Sigmoid colon (tissue), 7 donors: ENCODE measurements around the gene PPFIA4. TPM values are rescaled to one million over a fixed set of nuclear protein-coding genes. Genes with fewer than 3 reads are reported as not detected.

Source experiments
- DNase-seq: peaks from one replicate; pipeline ENCODE4 v3.0.0-alpha.2; 2019
- H3K27ac ChIP-seq, 4 donors: fragments of 200-600 bp; sonication (generic); one replicate each; pipeline ENCODE4 v1.5.1; 2016 to 2019; ENCODE audit warnings: mild to moderate bottlenecking in 1 of 4
- H3K27me3 ChIP-seq, 3 donors: fragments of 200-600 bp; sonication (generic); one replicate each; pipeline ENCODE4 v1.5.1; 2019; ENCODE audit warnings: mild to moderate bottlenecking in 1 of 3
- H3K36me3 ChIP-seq, 4 donors: fragments of 200-600 bp; sonication (generic); one replicate each; pipeline ENCODE4 v1.5.1; 2016 to 2019
- H3K4me1 ChIP-seq, 4 donors: fragments of 200-600 bp; sonication (generic); one replicate each; pipeline ENCODE4 v1.5.1; 2017 to 2019
- H3K4me3 ChIP-seq, 4 donors: fragments of 200-600 bp; sonication (generic); one replicate each; pipeline ENCODE4 v1.5.1; 2017 to 2019; ENCODE audit warnings: mild to moderate bottlenecking in 2 of 4, moderate library complexity in 1 of 4
- H3K9me3 ChIP-seq, 4 donors: fragments of 200-600 bp in 3 of 4; sonication (generic) in 3 of 4; one replicate each; pipeline versions ENCODE4 v1.5.1 to v1.6.1; 2013 to 2019
- EP300 ChIP-seq, 4 donors: sonication (generic); formaldehyde crosslinking; IDR thresholded peaks; one replicate each; pipeline ENCODE4 v1.6.1; 2017; ENCODE audit warnings: antibody characterized with exemption in 4 of 4
- POLR2A ChIP-seq, 2 donors: fragments of 450-650 bp; IDR thresholded peaks; one replicate each; pipeline ENCODE4 v1.6.1; 2016; ENCODE audit warnings: antibody characterized with exemption in 2 of 2, mild to moderate bottlenecking in 2 of 2, moderate library complexity in 2 of 2
- POLR2AphosphoS5 ChIP-seq, 4 donors: sonication (generic); formaldehyde crosslinking; IDR thresholded peaks; one replicate each; pipeline ENCODE4 v1.6.1; 2017; ENCODE audit warnings: antibody characterized with exemption in 4 of 4
- WGBS, 2 donors: extraction: QIAGEN DNeasy Blood & Tissue Kit; methylation state at CpG; one replicate each; pipeline ENCODE4 v1.1.7; 2013; 5-methylcytosine and 5-hydroxymethylcytosine counted together
- intact Hi-C: fragments of 100-400 bp; cut with DNase I; formaldehyde crosslinking; loops from one replicate; pipeline ENCODE4 v1.15.1; 2023
- polyA plus RNA-seq, 3 donors: library from polyadenylated mRNA; stranded (reverse); fragments of 200-250 nt; gene quantifications; one replicate each; pipeline ENCODE4 v1.2.3, GENCODE V29; 2013
- total RNA-seq, 4 donors: library from RNA; depleted of rRNA; stranded (reverse); fragments of >200 nt; gene quantifications; one replicate each; pipeline ENCODE4 v1.1.0, GENCODE V29; 2016
- TF ChIP-seq, protein P1 (sequence below), 4 experiments: fragments of 450-650 bp in 3 of 4; fragments of 200-600 bp in 1 of 4; IDR thresholded peaks; one replicate each; pipeline ENCODE4 v1.5.1; 2016 to 2019; ENCODE audit warnings: antibody characterized with exemption in 4 of 4, mild to moderate bottlenecking in 3 of 4, moderate library complexity in 2 of 4
- donor health status: healthy with polysubstance abuse.
- donor health status: Bipolar disorder and iron deficiency.
- donor health status: healthy.

The PPFIA4 gene
- total and polyA plus RNA-seq, 7 donors = 0.52 to 15.0 (median 1.4) TPM; not detected in 2

DNA sequence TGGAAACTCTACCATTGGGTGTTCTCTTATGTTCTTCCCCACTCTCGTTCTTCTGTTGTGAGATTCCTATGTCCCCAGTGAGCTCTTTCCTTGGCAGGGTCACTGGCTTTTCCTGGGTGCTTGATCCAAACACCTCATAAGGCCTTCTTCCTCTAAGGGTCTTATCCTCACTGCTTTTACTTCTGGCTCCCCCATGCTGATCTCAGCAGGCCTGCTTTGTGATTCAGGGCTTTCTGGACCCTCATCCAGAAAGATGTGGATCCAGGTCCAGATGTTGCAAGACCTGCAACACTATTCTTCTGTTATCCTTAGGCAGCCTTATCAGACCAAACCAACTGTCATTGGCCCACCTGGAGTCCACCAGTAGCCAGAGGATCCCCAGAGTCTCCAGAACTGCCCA, 70.7 kb downstream of the PPFIA4 start:
- WGBS, 2 donors = 73 to 81% methylated on average over 1 of the region's 1 CpG
- Histone ChIP-seq H3K36me3 (no peaks in the 10 kb centered on the region), H3K4me1 (no peaks in the 10 kb centered on the region)

DNA sequence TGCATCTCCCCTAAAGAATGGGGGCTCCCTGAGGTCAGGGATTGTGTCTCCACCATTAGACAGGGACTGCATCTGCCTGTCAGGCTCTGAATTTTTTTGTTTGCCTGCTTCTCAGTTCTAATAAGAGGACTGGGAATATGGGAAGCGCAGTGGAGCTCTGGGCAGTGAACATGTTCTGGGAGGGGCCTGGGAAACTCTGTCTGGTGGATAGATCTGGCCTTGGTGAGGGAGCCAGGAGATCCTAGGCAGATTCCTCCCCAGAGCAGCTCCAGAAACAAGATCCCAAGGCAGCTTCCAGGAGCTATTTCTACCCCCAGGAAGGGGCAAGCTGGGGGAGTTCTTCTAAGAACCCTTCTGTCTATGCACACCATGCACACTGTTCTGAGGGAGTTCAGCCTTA, 72.2 kb downstream of the PPFIA4 start:
- TF ChIP-seq EP300 (IDR thresholded peaks at IDR 0.05) = no peak
- TF ChIP-seq, protein P1, sequence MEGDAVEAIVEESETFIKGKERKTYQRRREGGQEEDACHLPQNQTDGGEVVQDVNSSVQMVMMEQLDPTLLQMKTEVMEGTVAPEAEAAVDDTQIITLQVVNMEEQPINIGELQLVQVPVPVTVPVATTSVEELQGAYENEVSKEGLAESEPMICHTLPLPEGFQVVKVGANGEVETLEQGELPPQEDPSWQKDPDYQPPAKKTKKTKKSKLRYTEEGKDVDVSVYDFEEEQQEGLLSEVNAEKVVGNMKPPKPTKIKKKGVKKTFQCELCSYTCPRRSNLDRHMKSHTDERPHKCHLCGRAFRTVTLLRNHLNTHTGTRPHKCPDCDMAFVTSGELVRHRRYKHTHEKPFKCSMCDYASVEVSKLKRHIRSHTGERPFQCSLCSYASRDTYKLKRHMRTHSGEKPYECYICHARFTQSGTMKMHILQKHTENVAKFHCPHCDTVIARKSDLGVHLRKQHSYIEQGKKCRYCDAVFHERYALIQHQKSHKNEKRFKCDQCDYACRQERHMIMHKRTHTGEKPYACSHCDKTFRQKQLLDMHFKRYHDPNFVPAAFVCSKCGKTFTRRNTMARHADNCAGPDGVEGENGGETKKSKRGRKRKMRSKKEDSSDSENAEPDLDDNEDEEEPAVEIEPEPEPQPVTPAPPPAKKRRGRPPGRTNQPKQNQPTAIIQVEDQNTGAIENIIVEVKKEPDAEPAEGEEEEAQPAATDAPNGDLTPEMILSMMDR (IDR thresholded peaks at IDR 0.05) = no peak
- TF ChIP-seq POLR2AphosphoS5 (IDR thresholded peaks at IDR 0.05) = no peak
- no peak for TF ChIP-seq POLR2A (IDR thresholded peaks at IDR 0.05)

More for the DNA sequence above, 70.7 kb downstream of the PPFIA4 start:
- H3K9me3 ChIP-seq = peaks cover 0 to 14% (median 7%) of the 10 kb centered on the region in 4 donors
- no peaks in the 10 kb centered on the region for H3K27me3 ChIP-seq
- TF ChIP-seq POLR2A (IDR thresholded peaks at IDR 0.05) (no peak), POLR2AphosphoS5 (IDR thresholded peaks at IDR 0.05) (no peak), EP300 (IDR thresholded peaks at IDR 0.05) (no peak)
- TF ChIP-seq, protein P1 (IDR thresholded peaks at IDR 0.05) = no peak
- H3K27ac ChIP-seq = no peak overlapping the region
- intact Hi-C loops = no loop called here
- no peak overlapping the region for H3K4me3 ChIP-seq
- no peak for DNase-seq

DNA sequence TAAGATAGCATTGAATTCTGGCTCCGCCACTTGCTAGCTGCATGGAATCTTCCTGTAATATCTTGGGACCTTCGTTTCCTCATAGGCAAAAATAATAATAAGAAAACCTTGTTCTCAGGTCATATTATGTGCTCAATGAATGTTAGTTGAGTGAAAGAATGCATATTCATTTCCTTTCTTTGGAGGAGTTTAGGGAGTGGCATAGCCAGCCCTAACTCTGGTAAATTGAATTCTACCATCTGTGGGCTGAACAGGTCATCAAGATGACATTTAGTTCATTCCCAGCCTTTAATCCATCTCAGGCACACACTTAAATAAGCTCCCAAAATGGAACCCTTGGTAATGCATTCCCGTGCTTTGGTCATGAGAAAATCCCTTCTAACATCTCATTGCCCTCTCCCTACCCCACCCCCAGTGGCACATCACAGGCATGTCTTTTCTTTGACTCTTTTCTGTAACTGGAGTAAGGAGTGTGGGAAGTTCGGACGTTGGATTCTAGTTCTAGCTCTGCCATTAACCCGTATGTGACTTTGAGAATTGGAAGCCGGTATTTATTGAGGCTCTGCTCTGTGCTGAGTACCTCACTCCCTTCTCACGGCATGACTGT, 72.7 kb downstream of the PPFIA4 start:
- TF ChIP-seq POLR2A (IDR thresholded peaks at IDR 0.05) = no peak
- no peak for TF ChIP-seq EP300 (IDR thresholded peaks at IDR 0.05)
- no peak for TF ChIP-seq POLR2AphosphoS5 (IDR thresholded peaks at IDR 0.05)
- TF ChIP-seq, protein P1 (IDR thresholded peaks at IDR 0.05) = no peak
- 82 to 88% methylated on average over 8 of the region's 8 CpGs for WGBS, 2 donors

More for the DNA sequence above, 72.2 kb downstream of the PPFIA4 start:
- Histone ChIP-seq H3K36me3 (no peaks in the 10 kb centered on the region), H3K9me3 (peaks cover 0 to 14% (median 7%) of the 10 kb centered on the region in 4 donors), H3K27me3 (no peaks in the 10 kb centered on the region), H3K4me3 (no peak overlapping the region), H3K4me1 (no peaks in the 10 kb centered on the region), H3K27ac (no peak overlapping the region)
- intact Hi-C loops = no loop called here
- DNase-seq = no peak
- 91 to 93% methylated on average over 1 of the region's 1 CpG for WGBS, 2 donors

DNA sequence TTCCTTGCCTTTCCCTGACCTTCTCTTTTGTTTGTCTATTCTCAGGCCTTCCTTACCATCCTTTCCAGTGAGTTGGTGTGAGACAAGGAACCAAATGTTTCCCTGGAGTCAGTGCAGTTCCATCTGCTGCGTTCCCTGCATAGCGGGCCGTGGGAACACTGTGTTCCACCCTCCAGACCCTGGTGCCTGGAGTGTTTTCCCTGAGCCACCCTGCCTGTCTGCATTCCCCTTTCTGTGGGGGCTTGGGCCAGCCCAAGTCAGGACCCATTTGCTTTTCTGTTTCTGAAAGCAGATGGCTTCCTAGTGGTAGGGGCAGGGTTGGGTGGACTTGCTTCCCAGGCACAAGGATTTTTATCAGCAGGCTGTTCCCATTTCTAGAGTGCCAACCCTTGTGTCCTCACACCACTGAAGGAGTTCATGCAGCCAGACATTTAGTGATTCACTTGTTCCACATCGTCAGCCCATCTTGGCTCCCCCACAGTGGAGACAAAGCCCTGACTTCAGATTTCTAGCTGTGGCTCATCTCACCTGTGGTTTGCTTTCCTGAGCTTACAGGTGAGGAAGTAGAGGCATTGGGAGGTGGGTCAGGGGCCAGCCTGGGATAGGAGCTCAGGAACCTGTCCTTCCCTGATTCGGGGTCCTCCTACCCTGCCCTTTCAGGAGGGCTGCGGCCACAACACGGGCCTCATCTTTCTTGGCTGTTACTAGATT, 73.7 kb downstream of the PPFIA4 start:
- no peaks in the 10 kb centered on the region for H3K36me3 ChIP-seq
- 82 to 89% methylated on average over 7 of the region's 7 CpGs for WGBS, 2 donors
- H3K4me1 ChIP-seq = no peaks in the 10 kb centered on the region
- TF ChIP-seq POLR2A (IDR thresholded peaks at IDR 0.05) (no peak), POLR2AphosphoS5 (IDR thresholded peaks at IDR 0.05) (no peak), EP300 (IDR thresholded peaks at IDR 0.05) (no peak)
- TF ChIP-seq, protein P1 (IDR thresholded peaks at IDR 0.05) = no peak
- H3K27me3 ChIP-seq = no peaks in the 10 kb centered on the region
- no peak overlapping the region for H3K27ac ChIP-seq
- no peak overlapping the region for H3K4me3 ChIP-seq
- intact Hi-C loops = no loop called here
- peaks cover 0 to 7% (median 4%) of the 10 kb centered on the region in 4 donors for H3K9me3 ChIP-seq
- DNase-seq = no peak

More for the DNA sequence above, 72.7 kb downstream of the PPFIA4 start:
- Histone ChIP-seq H3K9me3 (peaks cover 0 to 14% (median 7%) of the 10 kb centered on the region in 4 donors), H3K4me3 (no peak overlapping the region), H3K27me3 (no peaks in the 10 kb centered on the region), H3K36me3 (no peaks in the 10 kb centered on the region), H3K27ac (no peak overlapping the region), H3K4me1 (no peaks in the 10 kb centered on the region)
- no peak for DNase-seq
- intact Hi-C loops = no loop called here
